Gastroesophageal sphincter (tissue), 4 donors: ENCODE results near the gene CBR3. TPM values are rescaled to one million over a fixed set of nuclear protein-coding genes. Genes with fewer than 3 reads are reported as not detected.
A peak's percentile ranks its signal among the peaks of the same experiment; 100 is the strongest.

ENCODE experiments used
- ATAC-seq: fragments of 150-250 bp; one replicate; pipeline ENCODE4 v1.9.1; 2016; ENCODE audit warnings: mild to moderate bottlenecking, moderate library complexity
- H3K27ac ChIP-seq, 4 donors: fragments of 200-600 bp; sonication (generic) in 3 of 4; 1 replicate in 3 of 4; 2 replicates in 1 of 4; pipeline ENCODE4 v1.5.1; 2016 to 2019
- H3K27me3 ChIP-seq: fragments of 200-600 bp; sonication (generic); one replicate; pipeline ENCODE4 v1.5.1; 2019
- H3K36me3 ChIP-seq, 2 donors: fragments of 200-600 bp; sonication (generic); one replicate each; pipeline ENCODE4 v1.5.1; 2019; ENCODE audit warnings: control low read depth in 1 of 2
- H3K4me1 ChIP-seq, 3 donors: fragments of 200-600 bp; sonication (generic); 1 replicate in 2 of 3; 2 replicates in 1 of 3; pipeline ENCODE4 v1.5.1; 2016 to 2019; ENCODE audit warnings: control low read depth in 2 of 3
- H3K4me3 ChIP-seq, 2 donors: fragments of 200-600 bp; sonication (generic); one replicate each; pipeline ENCODE4 v1.5.1; 2019; ENCODE audit warnings: mild to moderate bottlenecking in 1 of 2, moderate library complexity in 1 of 2
- H3K9me3 ChIP-seq, 3 donors: fragments of 200-600 bp; sonication (generic); one replicate each; pipeline ENCODE4 v1.5.1; 2017 to 2019; ENCODE audit warnings: control low read depth in 2 of 3
- EP300 ChIP-seq: sonication (generic); formaldehyde crosslinking; IDR thresholded peaks from one replicate; pipeline ENCODE4 v1.6.1; 2017; ENCODE audit warnings: antibody characterized with exemption, mild to moderate bottlenecking
- POLR2A ChIP-seq, 2 donors: fragments of 450-650 bp; IDR thresholded peaks; one replicate each; pipeline ENCODE4 v1.6.1; 2017; ENCODE audit warnings: antibody characterized with exemption in 2 of 2, mild to moderate bottlenecking in 2 of 2, moderate library complexity in 1 of 2
- POLR2AphosphoS5 ChIP-seq: sonication (generic); formaldehyde crosslinking; IDR thresholded peaks from one replicate; pipeline ENCODE4 v1.6.1; 2017; ENCODE audit warnings: antibody characterized with exemption
- WGBS, 2 donors: methylation state at CpG; one replicate each; pipeline ENCODE4 v1.1.5; 2018; ENCODE audit warnings: low coverage in 1 of 2; 5-methylcytosine and 5-hydroxymethylcytosine counted together
- total RNA-seq, 4 donors: library from RNA; depleted of rRNA; stranded (reverse); fragments of >200 nt; gene quantifications; one replicate each; pipeline ENCODE4 v1.1.0, GENCODE V29; 2016
- TF ChIP-seq, protein P1 (sequence below), 4 experiments: fragments of 200-600 bp in 2 of 4; fragments of 450-650 bp in 2 of 4; sonication (generic) in 1 of 4; IDR thresholded peaks; one replicate each; pipeline ENCODE4 v1.5.1; 2017 to 2019; ENCODE audit warnings: antibody characterized with exemption in 4 of 4, mild to moderate bottlenecking in 2 of 4, moderate library complexity in 2 of 4

CBR3 gene
- total RNA-seq, 4 donors from 2014 or later: 9.6 to 20.9 (median 14.0) TPM

DNA sequence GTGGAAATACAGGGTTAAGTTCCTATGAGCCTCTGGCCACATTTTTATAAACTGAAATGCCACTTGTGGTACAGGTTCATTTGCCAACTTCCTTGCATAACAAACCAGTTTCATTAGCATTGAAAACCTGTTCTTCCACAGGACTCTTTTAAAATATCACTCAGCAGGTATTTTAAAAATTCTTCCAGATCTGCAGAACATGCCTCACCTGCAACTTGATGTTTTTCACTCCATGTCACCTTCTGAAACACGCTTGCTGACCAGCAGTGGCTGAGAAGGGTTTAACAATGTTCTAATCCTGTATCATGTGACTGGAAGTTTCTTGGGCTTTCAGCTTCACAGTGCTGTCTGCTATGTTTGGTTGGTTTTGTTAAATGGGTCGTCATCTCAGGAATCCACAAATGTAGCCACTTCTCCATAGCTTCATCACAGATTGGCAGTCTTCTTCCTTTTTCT is 17.6 kb upstream of the CBR3 start:
- no peak for ATAC-seq
- Histone ChIP-seq H3K27ac (no peak overlapping the region), H3K9me3 (no peaks in the 10 kb centered on the region), H3K27me3 (no peaks in the 10 kb centered on the region), H3K4me3 (no peak overlapping the region), H3K4me1 (peaks cover 0 to 15% (median 4%) of the 10 kb centered on the region in 3 donors), H3K36me3 (no peaks in the 10 kb centered on the region)
- WGBS, 2 donors: 60 to 61% methylated on average over 1 to 2 of the region's 2 CpGs
- TF ChIP-seq POLR2AphosphoS5: no peak
- no peak for TF ChIP-seq POLR2A (IDR thresholded peaks at IDR 0.05)
- TF ChIP-seq EP300: no peak
- TF ChIP-seq, protein P1, sequence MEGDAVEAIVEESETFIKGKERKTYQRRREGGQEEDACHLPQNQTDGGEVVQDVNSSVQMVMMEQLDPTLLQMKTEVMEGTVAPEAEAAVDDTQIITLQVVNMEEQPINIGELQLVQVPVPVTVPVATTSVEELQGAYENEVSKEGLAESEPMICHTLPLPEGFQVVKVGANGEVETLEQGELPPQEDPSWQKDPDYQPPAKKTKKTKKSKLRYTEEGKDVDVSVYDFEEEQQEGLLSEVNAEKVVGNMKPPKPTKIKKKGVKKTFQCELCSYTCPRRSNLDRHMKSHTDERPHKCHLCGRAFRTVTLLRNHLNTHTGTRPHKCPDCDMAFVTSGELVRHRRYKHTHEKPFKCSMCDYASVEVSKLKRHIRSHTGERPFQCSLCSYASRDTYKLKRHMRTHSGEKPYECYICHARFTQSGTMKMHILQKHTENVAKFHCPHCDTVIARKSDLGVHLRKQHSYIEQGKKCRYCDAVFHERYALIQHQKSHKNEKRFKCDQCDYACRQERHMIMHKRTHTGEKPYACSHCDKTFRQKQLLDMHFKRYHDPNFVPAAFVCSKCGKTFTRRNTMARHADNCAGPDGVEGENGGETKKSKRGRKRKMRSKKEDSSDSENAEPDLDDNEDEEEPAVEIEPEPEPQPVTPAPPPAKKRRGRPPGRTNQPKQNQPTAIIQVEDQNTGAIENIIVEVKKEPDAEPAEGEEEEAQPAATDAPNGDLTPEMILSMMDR (IDR thresholded peaks at IDR 0.05): no peak

DNA sequence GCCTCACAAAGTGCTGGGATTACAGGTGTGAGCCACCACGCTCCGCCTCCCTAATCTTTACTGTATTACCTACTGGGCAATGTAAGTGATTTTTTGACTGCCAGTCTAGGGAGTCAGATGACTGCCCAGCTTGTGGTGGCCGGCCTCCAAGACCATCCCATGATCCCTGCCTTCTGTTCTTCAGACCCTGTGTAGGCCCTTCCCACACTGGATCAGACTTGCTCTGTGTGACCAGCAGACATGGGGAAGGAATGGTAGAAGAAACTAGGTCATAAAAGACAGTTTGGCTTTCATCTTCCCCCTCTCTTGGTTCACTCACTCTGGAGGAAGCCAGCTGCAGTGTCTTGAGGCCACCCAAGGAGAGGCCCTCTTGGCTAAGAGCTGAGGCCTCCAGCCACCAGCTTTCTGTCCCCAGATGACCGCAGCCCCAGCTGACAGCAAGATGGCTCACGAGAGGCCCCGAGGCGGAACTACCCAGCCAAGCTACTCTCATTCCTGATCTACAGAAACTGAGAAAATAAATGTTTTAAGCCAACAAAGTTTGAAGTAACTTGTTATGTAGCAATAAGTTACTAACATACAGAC is 14.5 kb upstream of the CBR3 start:
- peak; percentile 88 for ATAC-seq
- H3K36me3 ChIP-seq: no peaks in the 10 kb centered on the region
- WGBS, 2 donors: 58 to 73% methylated on average over 4 to 5 of the region's 7 CpGs
- H3K4me3 ChIP-seq: no peak overlapping the region
- H3K27ac ChIP-seq: peak overlapping the region in 1 of 4 donors; percentile 3
- H3K9me3 ChIP-seq: no peaks in the 10 kb centered on the region
- H3K4me1 ChIP-seq: peaks cover 0 to 2% (median 0%) of the 10 kb centered on the region in 3 donors
- TF ChIP-seq EP300 (no peak), POLR2AphosphoS5 (no peak), POLR2A (IDR thresholded peaks at IDR 0.05) (no peak)
- TF ChIP-seq, protein P1 (IDR thresholded peaks at IDR 0.05): no peak
- H3K27me3 ChIP-seq: no peaks in the 10 kb centered on the region

DNA sequence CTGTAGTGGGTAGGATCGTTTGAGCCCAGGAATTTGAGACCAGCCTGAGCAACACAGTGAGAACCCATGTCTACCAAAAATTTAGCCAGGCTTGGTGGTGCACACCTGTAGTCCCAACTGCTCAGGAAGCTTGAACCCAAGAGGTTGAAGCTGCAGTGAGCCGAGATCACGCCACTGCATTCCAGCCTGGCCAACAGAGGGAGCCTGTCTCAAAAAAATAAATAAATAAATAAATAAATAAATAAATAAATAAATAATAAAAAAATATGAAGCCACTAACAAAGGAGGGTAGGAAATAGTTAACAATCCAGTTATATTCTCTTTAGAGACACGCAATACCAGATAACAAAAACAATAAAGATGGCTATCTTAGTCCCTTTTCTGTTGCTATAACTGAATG is 11.9 kb upstream of the CBR3 start:
- Histone ChIP-seq H3K36me3 (no peaks in the 10 kb centered on the region), H3K27ac (no peak overlapping the region), H3K9me3 (no peaks in the 10 kb centered on the region), H3K4me1 (peaks cover 0 to 11% (median 0%) of the 10 kb centered on the region in 3 donors), H3K4me3 (no peak overlapping the region), H3K27me3 (no peaks in the 10 kb centered on the region)
- ATAC-seq: no peak
- TF ChIP-seq EP300: no peak
- no peak for TF ChIP-seq POLR2A (IDR thresholded peaks at IDR 0.05)
- TF ChIP-seq, protein P1 (IDR thresholded peaks at IDR 0.05): peak in 2 of 4 experiments; percentile 15 to 33
- TF ChIP-seq POLR2AphosphoS5: no peak
- WGBS, 2 donors: 46 to 75% methylated on average over 1 to 3 of the region's 4 CpGs

DNA sequence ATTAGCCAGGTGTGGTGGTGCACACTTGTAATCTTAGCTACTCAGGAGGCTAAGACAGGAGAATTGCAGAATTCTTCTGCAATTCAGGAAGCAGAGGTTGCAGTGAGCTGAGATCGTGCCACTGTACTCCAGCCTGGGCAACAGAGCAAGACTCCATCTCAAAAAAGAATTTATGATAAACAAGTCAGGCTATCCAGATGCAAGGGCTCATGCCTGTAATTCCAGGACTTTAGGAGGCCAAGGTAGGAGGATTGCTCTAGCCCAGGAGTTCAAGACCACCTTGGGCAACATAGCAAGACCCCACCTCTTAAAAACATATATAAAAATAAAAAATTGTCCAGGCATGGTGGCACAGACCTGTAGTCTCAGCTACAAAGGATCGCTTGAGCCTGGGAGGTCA is 10.5 kb upstream of the CBR3 start:
- Histone ChIP-seq H3K4me3 (no peak overlapping the region), H3K27ac (no peak overlapping the region), H3K36me3 (no peaks in the 10 kb centered on the region), H3K9me3 (no peaks in the 10 kb centered on the region), H3K4me1 (peaks cover 0 to 14% (median 0%) of the 10 kb centered on the region in 3 donors), H3K27me3 (no peaks in the 10 kb centered on the region)
- ATAC-seq: no peak
- WGBS, 2 donors: 65 to 83% methylated on average over 2 of the region's 2 CpGs
- TF ChIP-seq POLR2AphosphoS5: no peak
- no peak for TF ChIP-seq EP300
- no peak for TF ChIP-seq POLR2A (IDR thresholded peaks at IDR 0.05)
- TF ChIP-seq, protein P1 (IDR thresholded peaks at IDR 0.05): no peak
